HEK293 (cell line): ENCODE data around the gene TSPAN7.

Experiments used
- CTCF ChIA-PET: fragments of 350-600 bp; formaldehyde crosslinking; extraction: SDS; loops from one replicate; lab custom pipeline; 2021; ENCODE audit warnings: antibody characterized with exemption; lab: Yijun Ruan, JAX
- POLR2A ChIA-PET: fragments of 300-600 bp; formaldehyde crosslinking; extraction: SDS; loops from one replicate; lab custom pipeline; 2020; ENCODE audit warnings: antibody characterized with exemption, inconsistent platforms; lab: Yijun Ruan, JAX
- H3K27ac ChIP-seq: fragments of 200-500 bp; sonication (Bioruptor generic); 2 replicates; pipeline ENCODE4 v1.5.1; 2014; ENCODE audit warnings: low read depth, low read length, control low read depth, inconsistent platforms; ENCODE audit errors: extremely low read depth
- H3K36me3 ChIP-seq, 2 experiments: fragments of 200-500 bp in 1 of 2; sonication (Bioruptor generic) in 1 of 2; 1 replicate in 1 of 2; 2 replicates in 1 of 2; pipeline ENCODE4 v1.5.1; 2014 to 2017; ENCODE audit warnings: inconsistent platforms in 2 of 2, low read length in 2 of 2; ENCODE audit not compliant: control insufficient read depth in 2 of 2, insufficient read depth in 1 of 2
- H3K4me1 ChIP-seq: fragments of 200-500 bp; sonication (Bioruptor generic); 2 replicates; pipeline ENCODE4 v1.5.1; 2014; ENCODE audit warnings: mild to moderate bottlenecking, low read length, inconsistent platforms; ENCODE audit not compliant: control insufficient read depth, insufficient read depth
- H3K4me3 ChIP-seq: 2 replicates; pipeline ENCODE4 v1.5.1; 2011; ENCODE audit warnings: low read depth, mild to moderate bottlenecking, control low read depth, low read length, moderate library complexity
- H3K9me3 ChIP-seq: fragments of 200-500 bp; sonication (Bioruptor generic); 2 replicates; pipeline ENCODE4 v1.5.1; 2014; ENCODE audit warnings: low read depth, low read length, inconsistent platforms; ENCODE audit not compliant: control insufficient read depth, insufficient read depth
- ELK4 ChIP-seq: IDR thresholded peaks from 2 replicates; pipeline ENCODE4 v1.6.1; 2011; ENCODE audit warnings: mild to moderate bottlenecking, low read depth, low read length, borderline replicate concordance
- IKZF3 ChIP-seq: fragments of 450-650 bp; IDR thresholded peaks from 2 replicates; pipeline ENCODE4 v1.5.0; 2018; ENCODE audit warnings: missing biosample characterization, mild to moderate bottlenecking, missing genetic modification characterization, moderate library complexity
- KLF16 ChIP-seq: fragments of 450-650 bp; formaldehyde crosslinking; IDR thresholded peaks from 2 replicates; pipeline ENCODE4 v1.5.1; 2017; ENCODE audit warnings: missing biosample characterization, missing genetic modification characterization
- PRDM6 ChIP-seq: fragments of 450-650 bp; formaldehyde crosslinking; IDR thresholded peaks from 2 replicates; pipeline ENCODE4 v1.5.1; 2017; ENCODE audit warnings: missing biosample characterization, missing genetic modification characterization
- SP2 ChIP-seq: fragments of 450-650 bp; formaldehyde crosslinking; IDR thresholded peaks from 2 replicates; pipeline ENCODE4 v1.5.1; 2016; ENCODE audit warnings: missing biosample characterization, missing genetic modification characterization
- TRIM28 ChIP-seq: IDR thresholded peaks from 2 replicates; pipeline ENCODE4 v1.6.1; 2011; ENCODE audit warnings: low read length, control low read depth, borderline replicate concordance
- ZBTB6 ChIP-seq: fragments of 450-650 bp; formaldehyde crosslinking; IDR thresholded peaks from 2 replicates; pipeline ENCODE4 v1.5.1; 2017; ENCODE audit warnings: missing biosample characterization, missing genetic modification characterization
- ZFP3 ChIP-seq: fragments of 450-650 bp; formaldehyde crosslinking; IDR thresholded peaks from 2 replicates; pipeline ENCODE4 v1.5.1; 2016; ENCODE audit warnings: low read depth, missing biosample characterization, missing genetic modification characterization
- ZFP41 ChIP-seq: fragments of 450-650 bp; formaldehyde crosslinking; IDR thresholded peaks from 2 replicates; pipeline ENCODE4 v1.5.1; 2016; ENCODE audit warnings: missing biosample characterization, missing genetic modification characterization, borderline replicate concordance
- ZNF138 ChIP-seq: fragments of 450-650 bp; formaldehyde crosslinking; IDR thresholded peaks from 2 replicates; pipeline ENCODE4 v1.5.1; 2016; ENCODE audit warnings: missing biosample characterization, missing genetic modification characterization, borderline replicate concordance
- ZNF174 ChIP-seq: fragments of 450-650 bp; formaldehyde crosslinking; IDR thresholded peaks from 2 replicates; pipeline ENCODE4 v1.5.0; 2017; ENCODE audit warnings: missing biosample characterization, mild to moderate bottlenecking, missing genetic modification characterization
- ZNF184 ChIP-seq: fragments of 450-650 bp; IDR thresholded peaks from 2 replicates; pipeline ENCODE4 v1.5.1; 2018; ENCODE audit warnings: missing biosample characterization, mild to moderate bottlenecking, missing genetic modification characterization
- ZNF292 ChIP-seq: fragments of 450-650 bp; formaldehyde crosslinking; IDR thresholded peaks from 2 replicates; pipeline ENCODE4 v1.5.1; 2016; ENCODE audit warnings: low read depth, missing biosample characterization, missing genetic modification characterization, borderline replicate concordance
- ZNF433 ChIP-seq: fragments of 450-650 bp; formaldehyde crosslinking; IDR thresholded peaks from 2 replicates; pipeline ENCODE4 v1.5.1; 2016; ENCODE audit warnings: missing biosample characterization, missing genetic modification characterization, low read depth
- ZNF510 ChIP-seq: fragments of 450-650 bp; formaldehyde crosslinking; IDR thresholded peaks from 2 replicates; pipeline ENCODE4 v1.5.1; 2018; ENCODE audit warnings: mild to moderate bottlenecking, missing genetic modification characterization, missing biosample characterization; ENCODE audit not compliant: insufficient replicate concordance
- ZNF600 ChIP-seq: fragments of 450-650 bp; formaldehyde crosslinking; IDR thresholded peaks from 2 replicates; pipeline ENCODE4 v1.5.1; 2016; ENCODE audit warnings: missing biosample characterization, missing genetic modification characterization
- ZNF639 ChIP-seq: fragments of 450-650 bp; formaldehyde crosslinking; IDR thresholded peaks from 2 replicates; pipeline ENCODE4 v1.5.1; 2016; ENCODE audit warnings: missing biosample characterization, missing genetic modification characterization
- ZNF701 ChIP-seq: fragments of 450-650 bp; formaldehyde crosslinking; IDR thresholded peaks from 2 replicates; pipeline ENCODE4 v1.5.1; 2016; ENCODE audit warnings: missing biosample characterization, missing genetic modification characterization
- ZNF837 ChIP-seq: fragments of 450-650 bp; formaldehyde crosslinking; IDR thresholded peaks from 2 replicates; pipeline ENCODE4 v1.5.1; 2016; ENCODE audit warnings: missing biosample characterization, missing genetic modification characterization
- ZNF843 ChIP-seq: fragments of 450-650 bp; formaldehyde crosslinking; IDR thresholded peaks from 2 replicates; pipeline ENCODE4 v1.5.1; 2016; ENCODE audit warnings: missing biosample characterization, missing genetic modification characterization

The TSPAN7 gene

GRCh38 chrX:38548508-38548907 is 12.8 kb upstream of the TSPAN7 start (continued):
- TF ChIP-seq ZBTB6 (tag by site-specific recombination) (no peak), ZNF433 (tag by site-specific recombination) (no peak)

- H3K4me3 ChIP-seq: no peak overlapping the region
- no peaks in the 10 kb centered on the region for H3K4me1 ChIP-seq
- no peak overlapping the region for H3K27ac ChIP-seq
- POLR2A ChIA-PET: no interaction called here
- no peaks in the 10 kb centered on the region; the same call in 1 of the 2 replicates for H3K9me3 ChIP-seq
- CTCF ChIA-PET: interaction anchor here (0.6 to 1.4 kb wide), 2 partner anchors 20 to 434 kb away, joined by 3 to 5 read pairs; no protein-coding TSS in a partner anchor
- TF ChIP-seq ZNF292 (tag by site-specific recombination) (no peak), ZNF174 (no peak), ZNF184 (tag by site-specific recombination) (no peak)
- no peaks in the 10 kb centered on the region for H3K36me3 ChIP-seq
These were observed 8.6 kb upstream of the TSPAN7 start for GRCh38 chrX:38552721-38553120.

GRCh38 chrX:38558686-38559085 is 2.7 kb upstream of the TSPAN7 start:
- H3K9me3 ChIP-seq: no peaks in the 10 kb centered on the region
- CTCF ChIA-PET: interaction anchor here (0.7 kb wide), 1 partner anchor 130 kb away, joined by 3 read pairs; no protein-coding TSS in a partner anchor
- H3K4me3 ChIP-seq: no peak overlapping the region
- POLR2A ChIA-PET: no interaction called here
- no peak overlapping the region for H3K27ac ChIP-seq
- H3K36me3 ChIP-seq: no peaks in the 10 kb centered on the region
- TF ChIP-seq PRDM6 (tag by site-specific recombination) (no peak), SP2 (no peak)
- peaks cover 2% of the 10 kb centered on the region; the same call in 1 of the 2 replicates for H3K4me1 ChIP-seq

- no peak overlapping the region; the same call in 1 of the 2 replicates for H3K27ac ChIP-seq
- H3K36me3 ChIP-seq: no peaks in the 10 kb centered on the region
- peaks cover 2% of the 10 kb centered on the region; the same call in 1 of the 2 replicates for H3K4me1 ChIP-seq
- CTCF ChIA-PET: no interaction called here
- POLR2A ChIA-PET: no interaction called here
- no peaks in the 10 kb centered on the region for H3K9me3 ChIP-seq
- H3K4me3 ChIP-seq: peak overlapping the region; percentile 19
- TF ChIP-seq ZNF843 (tag by site-specific recombination) (no peak), ZNF138 (tag by site-specific recombination) (no peak), ZNF600 (no peak), ZFP41 (tag by site-specific recombination) (no peak), ZNF510 (no peak), ZNF701 (tag by site-specific recombination) (no peak), ZFP3 (tag by site-specific recombination) (no peak), ZNF639 (no peak), TRIM28 (no peak), ELK4 (no peak), IKZF3 (no peak), ZNF837 (tag by site-specific recombination) (no peak), KLF16 (tag by site-specific recombination) (no peak)
These were observed 591 bp upstream of the TSPAN7 start for GRCh38 chrX:38560776-38561125.
